ENCODE measurements around the gene PIGW.

Gene PIGW

GRCh38 chr17:36501963-36502362 is 32.8 kb upstream of the PIGW start:
- no peak overlapping the region for H3K4me3 ChIP-seq (ENCODE audit: control insufficient read depth, low read depth, low read length)
- TF ChIP-seq CTCF (conservative IDR thresholded peaks at IDR 0.05; ENCODE audit: control insufficient read depth, insufficient read depth, low read depth, low read length), result no peak
- DNase-seq (ENCODE audit: low read depth), result no peak

DNA sequence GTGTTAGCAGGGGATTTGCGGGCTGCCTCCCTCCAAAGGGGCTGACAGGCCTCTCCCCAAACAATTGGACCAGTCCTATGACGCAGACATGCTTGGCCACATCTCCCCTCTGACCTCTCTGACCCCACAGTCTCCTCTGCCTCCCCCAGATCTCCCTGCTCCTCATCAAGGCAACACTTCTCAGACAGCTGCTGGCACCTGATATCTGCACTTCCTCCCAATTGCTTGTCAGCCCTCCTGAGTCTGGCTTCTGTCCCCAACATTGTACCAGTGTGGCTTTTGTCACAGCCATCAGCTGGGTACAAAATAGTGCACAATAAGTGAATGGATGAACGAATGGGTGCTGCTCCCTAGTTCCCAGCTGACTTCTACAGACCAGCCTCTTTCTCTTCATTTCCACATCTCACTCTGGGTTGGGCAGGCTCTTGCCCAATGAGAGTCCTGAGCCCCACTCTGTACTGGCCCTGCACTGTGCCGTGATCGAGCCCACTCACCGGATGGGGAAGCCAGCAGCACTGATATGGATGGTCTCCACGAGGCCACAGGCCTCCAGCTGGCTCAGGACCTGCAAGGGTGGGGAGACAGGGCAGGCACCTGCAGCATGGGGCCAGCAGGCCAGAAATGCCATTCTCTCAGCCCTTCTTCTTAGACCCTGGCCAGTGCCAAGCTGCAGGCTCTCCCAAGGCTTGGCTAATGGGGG is 31.2 kb upstream of the PIGW start:
- no peak overlapping the region for H3K4me3 ChIP-seq (ENCODE audit: control insufficient read depth, low read depth, low read length)
- TF ChIP-seq CTCF (conservative IDR thresholded peaks at IDR 0.05; ENCODE audit: control insufficient read depth, insufficient read depth, low read depth, low read length), result no peak
- no peak for DNase-seq (ENCODE audit: low read depth)

DNA sequence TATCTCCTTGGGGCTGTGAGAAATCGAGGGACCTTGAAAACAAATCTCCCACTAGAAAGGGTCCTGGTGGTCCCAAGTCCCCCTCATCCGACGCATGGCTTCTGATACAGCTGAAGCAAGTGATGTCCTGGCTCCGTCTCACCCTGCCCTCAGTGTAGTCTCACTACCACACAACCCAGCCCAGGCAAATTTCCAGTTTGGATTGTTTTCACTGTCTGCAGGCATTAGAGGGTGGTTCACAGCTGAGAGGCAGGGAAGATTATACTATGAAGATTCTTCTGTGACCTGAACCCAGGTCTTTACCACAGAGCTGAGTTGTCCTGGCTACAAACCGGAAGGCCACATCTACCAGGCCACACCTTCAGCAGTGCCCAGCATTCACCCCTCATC is 30.6 kb upstream of the PIGW start:
- no peak overlapping the region for H3K4me3 ChIP-seq (ENCODE audit: control insufficient read depth, low read depth, low read length)
- no peak for DNase-seq (ENCODE audit: low read depth)
- no peak for TF ChIP-seq CTCF (conservative IDR thresholded peaks at IDR 0.05; ENCODE audit: control insufficient read depth, insufficient read depth, low read depth, low read length)

GRCh38 chr17:36505171-36505570 is 29.6 kb upstream of the PIGW start:
- no peak overlapping the region for H3K4me3 ChIP-seq (ENCODE audit: control insufficient read depth, low read depth, low read length)
- no peak for DNase-seq (ENCODE audit: low read depth)
- TF ChIP-seq CTCF (conservative IDR thresholded peaks at IDR 0.05; ENCODE audit: control insufficient read depth, insufficient read depth, low read depth, low read length), result no peak

DNA sequence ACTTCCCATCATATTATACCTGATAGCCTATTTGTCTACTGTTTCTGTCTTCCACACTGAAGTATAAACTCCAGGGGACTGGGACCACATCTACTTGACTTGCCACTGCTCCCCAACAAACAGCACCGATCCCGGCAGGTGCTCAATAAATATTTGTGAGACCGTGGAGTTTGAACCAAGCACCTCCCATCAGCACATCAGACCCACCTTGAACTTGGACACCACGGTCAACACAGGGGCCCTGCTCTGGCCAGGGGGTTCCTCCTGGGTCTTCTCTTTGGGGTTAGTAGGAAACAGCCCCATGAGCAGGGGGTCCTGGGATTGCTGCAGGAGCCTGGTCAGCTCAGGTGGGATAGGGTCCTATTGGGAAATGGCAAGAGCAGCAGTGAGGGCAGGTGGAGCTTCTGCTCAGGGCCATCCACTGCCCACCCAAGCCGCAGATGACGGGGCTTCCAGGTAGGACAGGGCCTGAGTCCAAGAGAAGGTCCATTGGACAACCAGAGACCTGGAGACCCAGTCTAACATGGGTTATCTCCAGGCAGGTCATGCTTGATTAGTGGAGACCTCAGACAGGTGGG is 28.4 kb upstream of the PIGW start:
- TF ChIP-seq CTCF (conservative IDR thresholded peaks at IDR 0.05; ENCODE audit: control insufficient read depth, insufficient read depth, low read depth, low read length), result no peak
- DNase-seq (ENCODE audit: low read depth), result no peak
- H3K4me3 ChIP-seq (ENCODE audit: control insufficient read depth, low read depth, low read length), result no peak overlapping the region

GRCh38 chr17:36506831-36507230 is 28.0 kb upstream of the PIGW start:
- no peak for DNase-seq (ENCODE audit: low read depth)
- TF ChIP-seq CTCF (conservative IDR thresholded peaks at IDR 0.05; ENCODE audit: control insufficient read depth, insufficient read depth, low read depth, low read length), result no peak
- no peak overlapping the region for H3K4me3 ChIP-seq (ENCODE audit: control insufficient read depth, low read depth, low read length)

All from fibroblast of mammary gland (primary cell).